ENCODE results near the gene PLCB3.

Gene PLCB3

GRCh38 chr11:64238999-64239398 lies 12.3 kb upstream of the PLCB3 start:
- peaks cover 47% of the 10 kb centered on the region for H3K36me3 ChIP-seq (replicated peaks; ENCODE audit: low read depth, low read length)
- peaks cover 42% of the 10 kb centered on the region for H3K79me2 ChIP-seq (ENCODE audit: low read length)
- TF ChIP-seq CTCF (IDR thresholded peaks at IDR 0.05; ENCODE audit: low read depth, low read length) (no peak), EZH2phosphoT487 (IDR thresholded peaks at IDR 0.05; ENCODE audit: low read depth) (no peak)
- no peak overlapping the region for H2AFZ ChIP-seq (ENCODE audit: low read depth, low read length)
- peak overlapping the region; percentile 89 for H3K27ac ChIP-seq (ENCODE audit: low read length)
- no peaks in the 10 kb centered on the region for H3K27me3 ChIP-seq (ENCODE audit: low read depth, low read length)
- peaks cover 12% of the 10 kb centered on the region; the same call in 1 of the 2 replicates for H4K20me1 ChIP-seq (ENCODE audit: insufficient read depth, low read length)
- H3K4me2 ChIP-seq (ENCODE audit: low read length), result peak overlapping the region; percentile 48
- H3K9me3 ChIP-seq (ENCODE audit: insufficient read depth, low read length), result no peaks in the 10 kb centered on the region
- H3K4me1 ChIP-seq (ENCODE audit: low read length), result peaks cover 62% of the 10 kb centered on the region
- peak overlapping the region; percentile 47; the same call in 1 of the 2 replicates for H3K9ac ChIP-seq (ENCODE audit: low read length)
- no peak overlapping the region for H3K4me3 ChIP-seq (ENCODE audit: low read length)

- Histone ChIP-seq H4K20me1 (ENCODE audit: insufficient read depth, low read length) (peaks cover 12% of the 10 kb centered on the region; the same call in 1 of the 2 replicates), H3K4me1 (ENCODE audit: low read length) (peaks cover 61% of the 10 kb centered on the region), H3K4me2 (ENCODE audit: low read length) (peak overlapping the region; percentile 99), H3K36me3 (replicated peaks; ENCODE audit: low read depth, low read length) (peaks cover 50% of the 10 kb centered on the region), H3K27me3 (ENCODE audit: low read depth, low read length) (no peaks in the 10 kb centered on the region), H3K9ac (ENCODE audit: low read length) (peak overlapping the region; percentile 94), H3K4me3 (ENCODE audit: low read length) (peak overlapping the region; percentile 94), H3K27ac (ENCODE audit: low read length) (peak overlapping the region; percentile 89), H3K79me2 (ENCODE audit: low read length) (peaks cover 49% of the 10 kb centered on the region), H2AFZ (ENCODE audit: low read depth, low read length) (no peak overlapping the region), H3K9me3 (ENCODE audit: insufficient read depth, low read length) (no peaks in the 10 kb centered on the region)
- TF ChIP-seq EZH2phosphoT487 (IDR thresholded peaks at IDR 0.05; ENCODE audit: low read depth) (no peak), CTCF (IDR thresholded peaks at IDR 0.05; ENCODE audit: low read depth, low read length) (no peak)
Measured at GRCh38 chr11:64239662-64240434, 11.5 kb upstream of the PLCB3 start.

GRCh38 chr11:64240435-64241240 lies 10.7 kb upstream of the PLCB3 start, which contains the start of gene FKBP2:
Gene FKBP2 (plus strand): TSS chr11:64241095. CDS start chr11:64242388, 1,293 bp downstream.
- H3K9ac ChIP-seq (ENCODE audit: low read length), result peak within 1 kb of the TSS; percentile 94
- H3K9me3 ChIP-seq (ENCODE audit: insufficient read depth, low read length), result no peaks in the 10 kb centered on the region
- H3K36me3 ChIP-seq (replicated peaks; ENCODE audit: low read depth, low read length), result peaks cover 47% of the 10 kb centered on the region
- no peak for TF ChIP-seq EZH2phosphoT487 (IDR thresholded peaks at IDR 0.05; ENCODE audit: low read depth)
- H3K4me1 ChIP-seq (ENCODE audit: low read length), result peaks cover 61% of the 10 kb centered on the region
- H4K20me1 ChIP-seq (ENCODE audit: insufficient read depth, low read length), result peaks cover 6% of the 10 kb centered on the region; the same call in 1 of the 2 replicates
- H3K27me3 ChIP-seq (ENCODE audit: low read depth, low read length), result no peaks in the 10 kb centered on the region
- peak within 1 kb of the TSS; percentile 89 for H3K27ac ChIP-seq (ENCODE audit: low read length)
- H3K4me2 ChIP-seq (ENCODE audit: low read length), result peak within 1 kb of the TSS; percentile 99
- 0 out of 2 replicates have a peak within 1 kb of the TSS, but pooled peaks have one; percentile 35 for H2AFZ ChIP-seq (ENCODE audit: low read depth, low read length)
- peak within 1 kb of the TSS; percentile 94 for H3K4me3 ChIP-seq (ENCODE audit: low read length)
- peaks cover 50% of the 10 kb centered on the region for H3K79me2 ChIP-seq (ENCODE audit: low read length)

GRCh38 chr11:64241241-64241490 lies 10.2 kb upstream of the PLCB3 start:
- peaks cover 56% of the 10 kb centered on the region for H3K4me1 ChIP-seq (ENCODE audit: low read length)

More at GRCh38 chr11:64241241-64241490, 10.2 kb upstream of the PLCB3 start:
- H3K4me3 ChIP-seq (ENCODE audit: low read length), result peak overlapping the region; percentile 94
- 0 out of 2 replicates have a peak, but pooled peaks cover 3% of the 10 kb centered on the region for H4K20me1 ChIP-seq (ENCODE audit: insufficient read depth, low read length)
- H3K79me2 ChIP-seq (ENCODE audit: low read length), result peaks cover 50% of the 10 kb centered on the region
- peak overlapping the region; percentile 89 for H3K27ac ChIP-seq (ENCODE audit: low read length)
- no peaks in the 10 kb centered on the region for H3K27me3 ChIP-seq (ENCODE audit: low read depth, low read length)
- H3K4me2 ChIP-seq (ENCODE audit: low read length), result peak overlapping the region; percentile 99
- TF ChIP-seq EZH2phosphoT487 (IDR thresholded peaks at IDR 0.05; ENCODE audit: low read depth) (no peak), CTCF (IDR thresholded peaks at IDR 0.05; ENCODE audit: low read depth, low read length) (no peak)
- peaks cover 42% of the 10 kb centered on the region for H3K36me3 ChIP-seq (replicated peaks; ENCODE audit: low read depth, low read length)
- H3K9ac ChIP-seq (ENCODE audit: low read length), result peak overlapping the region; percentile 94
- H2AFZ ChIP-seq (ENCODE audit: low read depth, low read length), result 0 out of 2 replicates have a peak overlapping the region, but pooled peaks have one; percentile 35
- no peaks in the 10 kb centered on the region for H3K9me3 ChIP-seq (ENCODE audit: insufficient read depth, low read length)

All from OCI-LY3 (cell line).